Keratinocyte (primary cell): Measurements from ENCODE around the gene PLD5. TPM values are rescaled to one million over a fixed set of nuclear protein-coding genes. Genes with fewer than 3 reads are reported as not detected.

Experiments
- DNase-seq: peaks from one replicate; pipeline ENCODE4 v3.0.0-alpha.2; 2011; ENCODE audit warnings: low read depth, missing footprints, low spot score
- FAIRE-seq: peaks from 2 replicates; lab custom pipeline; 2011; peaks lifted over from hg19 to GRCh38; lab: Jason Lieb, UNC
- H2AFZ ChIP-seq: 2 replicates; pipeline ENCODE4 v1.6.0; 2012; ENCODE audit warnings: low read length, control low read depth, inconsistent platforms; ENCODE audit not compliant: control insufficient read depth
- H3K27ac ChIP-seq: 2 replicates; pipeline ENCODE4 v1.5.1; 2011; ENCODE audit warnings: low read length; ENCODE audit not compliant: control insufficient read depth, insufficient read depth
- H3K27me3 ChIP-seq: 3 replicates; pipeline ENCODE4 v1.6.0; 2011; ENCODE audit warnings: low read length; ENCODE audit not compliant: control insufficient read depth, insufficient read depth; ENCODE audit errors: extremely low read depth
- H3K36me3 ChIP-seq, 2 experiments: 2 replicates in 1 of 2; 3 replicates in 1 of 2; pipeline ENCODE4 v1.5.1; 2011; ENCODE audit warnings: low read length in 2 of 2, mild to moderate bottlenecking in 1 of 2; ENCODE audit not compliant: control insufficient read depth in 2 of 2, insufficient read depth in 2 of 2; ENCODE audit errors: extremely low read depth in 1 of 2
- H3K4me1 ChIP-seq: 3 replicates; pipeline ENCODE4 v1.5.1; 2011; ENCODE audit warnings: low read length; ENCODE audit not compliant: control insufficient read depth, insufficient read depth; ENCODE audit errors: extremely low read depth
- H3K4me2 ChIP-seq: 3 replicates; pipeline ENCODE4 v1.6.0; 2011; ENCODE audit warnings: low read depth, low read length; ENCODE audit not compliant: control insufficient read depth, insufficient read depth; ENCODE audit errors: extremely low read depth
- H3K4me3 ChIP-seq, 3 experiments: fragments of 200-600 bp in 1 of 3; sonication (generic) in 1 of 3; 2 replicates in 2 of 3; 3 replicates in 1 of 3; pipeline ENCODE4 v1.5.1; 2011 to 2016; ENCODE audit warnings: low read length in 3 of 3, mild to moderate bottlenecking in 3 of 3, control low read depth in 2 of 3, inconsistent platforms in 1 of 3, low read depth in 1 of 3, mixed read lengths in 1 of 3, mixed run types in 1 of 3, moderate library complexity in 1 of 3; ENCODE audit not compliant: control insufficient read depth in 2 of 3, insufficient read depth in 2 of 3; ENCODE audit errors: extremely low read depth in 1 of 3
- H3K79me2 ChIP-seq: 2 replicates; pipeline ENCODE4 v1.6.0; 2012; ENCODE audit warnings: low read length; ENCODE audit not compliant: control insufficient read depth, insufficient read depth
- H3K9ac ChIP-seq: 3 replicates; pipeline ENCODE4 v1.6.0; 2011; ENCODE audit warnings: low read length; ENCODE audit not compliant: control insufficient read depth, insufficient read depth; ENCODE audit errors: extremely low read depth
- H3K9me1 ChIP-seq: 3 replicates; pipeline ENCODE4 v1.6.0; 2011; ENCODE audit warnings: low read length; ENCODE audit not compliant: control insufficient read depth, insufficient read depth; ENCODE audit errors: extremely low read depth
- H3K9me3 ChIP-seq: 2 replicates; pipeline ENCODE4 v1.5.1; 2012; ENCODE audit warnings: low read depth, low read length; ENCODE audit not compliant: control insufficient read depth
- H4K20me1 ChIP-seq: 3 replicates; pipeline ENCODE4 v1.6.0; 2011; ENCODE audit warnings: low read length; ENCODE audit not compliant: control insufficient read depth, insufficient read depth; ENCODE audit errors: extremely low read depth
- CTCF ChIP-seq, 3 experiments: IDR thresholded peaks in 1 of 3; conservative IDR thresholded peaks in 1 of 3; optimal IDR thresholded peaks in 1 of 3; 2 replicates in 2 of 3; 3 replicates in 1 of 3; pipeline versions ENCODE3 to v1.5.1; 2011; ENCODE audit warnings: low read length in 3 of 3, mild to moderate bottlenecking in 3 of 3, moderate library complexity in 2 of 3, control low read depth in 1 of 3, inconsistent platforms in 1 of 3; ENCODE audit not compliant: insufficient read depth in 2 of 3; ENCODE audit errors: extremely low read depth in 1 of 3
- EZH2 ChIP-seq: IDR thresholded peaks from one replicate; pipeline ENCODE4 v1.6.1; 2012; ENCODE audit warnings: inconsistent platforms, mild to moderate bottlenecking, low read length, moderate library complexity
- dilution Hi-C: fragments of 300-500 bp; cut with MboI; formaldehyde crosslinking; loops from one replicate; pipeline ENCODE4 v1.7.0; 2020; ENCODE audit warnings: low sequenced_read_pairs; ENCODE audit not compliant: extremely low pct_ligation_motif_present
- polyA plus RNA-seq, 5 experiments: library from polyadenylated mRNA; depleted of rRNA in 3 of 5; stranded (reverse) in 3 of 5; stranded (forward) in 1 of 5; unstranded in 1 of 5; fragments of >200 nt; gene quantifications; 1 replicate in 1 of 5; 2 replicates in 3 of 5; 3 replicates in 1 of 5; pipeline versions ENCODE4 v1.2.1 to v1.2.3, GENCODE V29; 2011 to 2012; ENCODE audit warnings: missing spikeins in 2 of 5, low read depth in 1 of 5, low replicate concordance in 1 of 5

PLD5 gene
- polyA plus RNA-seq, 1 donor (not counting 4 experiments of a cell fraction or from before 2014, with no cell fraction given) = 7.2 TPM

- no peak overlapping the region for H3K4me2 ChIP-seq
- no peak overlapping the region for H3K27ac ChIP-seq
- no peak for TF ChIP-seq CTCF (optimal IDR thresholded peaks at IDR 0.05 in 1 of 3, IDR thresholded peaks at IDR 0.05 in 1 of 3, conservative IDR thresholded peaks at IDR 0.05 in 1 of 3; ENCODE audit: extremely low read depth in 1 of 3, insufficient read depth in 2 of 3, low read length in 3 of 3)
- no peak for TF ChIP-seq EZH2
- DNase-seq (no peak), FAIRE-seq (no peak)
- no peaks in the 10 kb centered on the region for H3K9me3 ChIP-seq
- H3K4me1 ChIP-seq = no peaks in the 10 kb centered on the region
- H4K20me1 ChIP-seq = no peaks in the 10 kb centered on the region
- no peaks in the 10 kb centered on the region for H3K9me1 ChIP-seq
- no peak overlapping the region for H3K9ac ChIP-seq
- H3K4me3 ChIP-seq = no peak overlapping the region
- H3K36me3 ChIP-seq = no peaks in the 10 kb centered on the region
- dilution Hi-C loops = no loop called here
- no peaks in the 10 kb centered on the region for H3K79me2 ChIP-seq
- no peak overlapping the region for H2AFZ ChIP-seq
- H3K27me3 ChIP-seq = no peaks in the 10 kb centered on the region
Measured at GRCh38 chr1:242546441-242546840, 21.9 kb upstream of the PLD5 start.

GRCh38 chr1:242544071-242544470 is 19.6 kb upstream of the PLD5 start:
- no peak for FAIRE-seq
- no peak overlapping the region for H2AFZ ChIP-seq
- H3K4me2 ChIP-seq = no peak overlapping the region
- no peak for DNase-seq
- no peaks in the 10 kb centered on the region for H3K36me3 ChIP-seq
- H4K20me1 ChIP-seq = no peaks in the 10 kb centered on the region
- no peaks in the 10 kb centered on the region for H3K79me2 ChIP-seq
- H3K27ac ChIP-seq = no peak overlapping the region
- TF ChIP-seq EZH2 = no peak
- no peak for TF ChIP-seq CTCF (optimal IDR thresholded peaks at IDR 0.05 in 1 of 3, IDR thresholded peaks at IDR 0.05 in 1 of 3, conservative IDR thresholded peaks at IDR 0.05 in 1 of 3; ENCODE audit: extremely low read depth in 1 of 3, insufficient read depth in 2 of 3, low read length in 3 of 3)
- no peaks in the 10 kb centered on the region for H3K9me3 ChIP-seq
- H3K27me3 ChIP-seq = no peaks in the 10 kb centered on the region
- no peak overlapping the region for H3K4me3 ChIP-seq
- dilution Hi-C loops = no loop called here
- no peaks in the 10 kb centered on the region for H3K4me1 ChIP-seq
- no peaks in the 10 kb centered on the region for H3K9me1 ChIP-seq
- H3K9ac ChIP-seq = no peak overlapping the region
